NCI-H1092 (cell line): ENCODE data around the gene CACNA2D4.
A peak's percentile ranks its signal among the peaks of the same experiment; 100 is the strongest.

ENCODE experiments used
- DNase-seq: peaks from one replicate; lab custom pipeline; 2025; lab: John Stamatoyannopoulos, UW

Gene CACNA2D4

GRCh38 chr12:1870998-1871917, 47.2 kb downstream of the CACNA2D4 start:
- DNase-seq, result no peak

GRCh38 chr12:1870086-1870485, 48.4 kb downstream of the CACNA2D4 start:
- DNase-seq, result no peak

GRCh38 chr12:1869145-1869544, 49.3 kb downstream of the CACNA2D4 start:
- DNase-seq, result no peak

GRCh38 chr12:1865284-1865866, 53.1 kb downstream of the CACNA2D4 start:
- DNase-seq, result no peak

GRCh38 chr12:1864867-1865266, 53.6 kb downstream of the CACNA2D4 start:
- DNase-seq, result no peak

GRCh38 chr12:1864456-1864855, 54.0 kb downstream of the CACNA2D4 start:
- no peak for DNase-seq

- DNase-seq, result no peak
Observed at GRCh38 chr12:1863823-1864222, 54.6 kb downstream of the CACNA2D4 start.

- no peak for DNase-seq
Observed at GRCh38 chr12:1862973-1863372, 55.5 kb downstream of the CACNA2D4 start.

- no peak for DNase-seq
Observed at GRCh38 chr12:1859643-1860042, 58.8 kb downstream of the CACNA2D4 start.

- no peak for DNase-seq
Observed at GRCh38 chr12:1858456-1858855, 60.0 kb downstream of the CACNA2D4 start.

GRCh38 chr12:1857821-1858220, 60.6 kb downstream of the CACNA2D4 start:
- DNase-seq, result no peak

GRCh38 chr12:1857086-1857485, 61.4 kb downstream of the CACNA2D4 start:
- no peak for DNase-seq

- DNase-seq, result no peak
Observed at GRCh38 chr12:1855241-1855640, 63.2 kb downstream of the CACNA2D4 start.

GRCh38 chr12:1853716-1854115, 64.7 kb downstream of the CACNA2D4 start:
- no peak for DNase-seq

- no peak for DNase-seq
Observed at GRCh38 chr12:1852076-1852475, 66.4 kb downstream of the CACNA2D4 start.

GRCh38 chr12:1851151-1851701, 67.2 kb downstream of the CACNA2D4 start:
- DNase-seq, result no peak

GRCh38 chr12:1848745-1849144, 69.7 kb downstream of the CACNA2D4 start:
- no peak for DNase-seq

- DNase-seq, result peak; percentile 62
Observed at GRCh38 chr12:1848146-1848545, 70.3 kb downstream of the CACNA2D4 start.

GRCh38 chr12:1847411-1847810, 71.0 kb downstream of the CACNA2D4 start:
- no peak for DNase-seq

GRCh38 chr12:1846421-1847405, 71.7 kb downstream of the CACNA2D4 start:
- DNase-seq, result no peak

GRCh38 chr12:1845886-1846285, 72.6 kb downstream of the CACNA2D4 start:
- DNase-seq, result no peak

- DNase-seq, result no peak
Observed at GRCh38 chr12:1845427-1845826, 73.0 kb downstream of the CACNA2D4 start.
